Measurements from ENCODE around the gene LRRC14B. TPM values are rescaled to one million over a fixed set of nuclear protein-coding genes. Genes with fewer than 3 reads are reported as not detected.

LRRC14B gene
- total RNA-seq, 2 donors from 2014 or later, result not detected

- H3K36me3 ChIP-seq (replicated peaks in 1 of 2; ENCODE audit: insufficient read depth in 1 of 2, low read depth in 2 of 2), result no peaks in the 10 kb centered on the region
- no peak overlapping the region for H3K4me3 ChIP-seq
- TF ChIP-seq CTCF (IDR thresholded peaks at IDR 0.05) (no peak), POLR2A (IDR thresholded peaks at IDR 0.05) (no peak)
- no peaks in the 10 kb centered on the region for H3K4me1 ChIP-seq
- H3K27me3 ChIP-seq, result no peaks in the 10 kb centered on the region
- ATAC-seq (no peak), DNase-seq (no peak)
- 67 to 71% methylated on average over 11 to 17 of the region's 17 CpGs for WGBS, 2 donors
- intact Hi-C loops (cut with DNase I), result no loop called here
- H3K9me3 ChIP-seq, result no peaks in the 10 kb centered on the region
- H3K27ac ChIP-seq, result no peak overlapping the region
Observed at GRCh38 chr5:158807-159447, 32.4 kb upstream of the LRRC14B start.

- WGBS, 2 donors, result 65 to 71% methylated on average over 17 to 19 of the region's 19 CpGs
- Histone ChIP-seq H3K27ac (no peak overlapping the region), H3K4me3 (no peak overlapping the region), H3K27me3 (no peaks in the 10 kb centered on the region), H3K4me1 (no peaks in the 10 kb centered on the region), H3K36me3 (replicated peaks in 1 of 2; ENCODE audit: insufficient read depth in 1 of 2, low read depth in 2 of 2) (no peaks in the 10 kb centered on the region), H3K9me3 (no peaks in the 10 kb centered on the region)
- intact Hi-C loops (cut with DNase I), result no loop called here
- DNase-seq, result no peak
- TF ChIP-seq POLR2A (IDR thresholded peaks at IDR 0.05) (no peak), CTCF (IDR thresholded peaks at IDR 0.05) (no peak)
- ATAC-seq, result no peak
Observed at GRCh38 chr5:159448-160172, 31.7 kb upstream of the LRRC14B start.

- no peaks in the 10 kb centered on the region for H3K27me3 ChIP-seq
- TF ChIP-seq CTCF (IDR thresholded peaks at IDR 0.05) (no peak), POLR2A (IDR thresholded peaks at IDR 0.05) (no peak)
- no peaks in the 10 kb centered on the region for H3K9me3 ChIP-seq
- 74 to 84% methylated on average over 12 to 14 of the region's 14 CpGs for WGBS, 2 donors
- intact Hi-C loops (cut with DNase I), result no loop called here
- ATAC-seq (no peak), DNase-seq (no peak)
- H3K36me3 ChIP-seq (replicated peaks in 1 of 2; ENCODE audit: insufficient read depth in 1 of 2, low read depth in 2 of 2), result no peaks in the 10 kb centered on the region
- no peak overlapping the region for H3K4me3 ChIP-seq
- H3K27ac ChIP-seq, result no peak overlapping the region
- no peaks in the 10 kb centered on the region for H3K4me1 ChIP-seq
Observed at GRCh38 chr5:160173-160510, 31.2 kb upstream of the LRRC14B start.

- no peaks in the 10 kb centered on the region for H3K36me3 ChIP-seq (replicated peaks in 1 of 2; ENCODE audit: insufficient read depth in 1 of 2, low read depth in 2 of 2)
- H3K4me3 ChIP-seq, result no peak overlapping the region
- no peak overlapping the region for H3K27ac ChIP-seq
- WGBS, 2 donors, result 69 to 74% methylated on average over 22 to 23 of the region's 23 CpGs
- ATAC-seq (no peak), DNase-seq (no peak)
- no peak for TF ChIP-seq POLR2A (IDR thresholded peaks at IDR 0.05)
- no peak for TF ChIP-seq CTCF (IDR thresholded peaks at IDR 0.05)
- no peaks in the 10 kb centered on the region for H3K27me3 ChIP-seq
- no peaks in the 10 kb centered on the region for H3K9me3 ChIP-seq
- H3K4me1 ChIP-seq, result no peaks in the 10 kb centered on the region
- intact Hi-C loops (cut with DNase I), result no loop called here
Observed at GRCh38 chr5:160921-161802, 30.1 kb upstream of the LRRC14B start.

Measured in body of pancreas (tissue), 4 donors.